Testis (tissue), 3 donors: ENCODE measurements around the gene DBN1. TPM values are rescaled to one million over a fixed set of nuclear protein-coding genes. Genes with fewer than 3 reads are reported as not detected.

Source experiments
- DNase-seq: peaks from one replicate; pipeline ENCODE4 v3.0.0-alpha.2; 2019
- H3K27ac ChIP-seq, 2 donors: fragments of 200-600 bp; sonication (generic); one replicate each; pipeline ENCODE4 v1.5.1; 2019
- H3K27me3 ChIP-seq: fragments of 200-600 bp; sonication (generic); one replicate; pipeline ENCODE4 v1.5.1; 2019
- H3K36me3 ChIP-seq: fragments of 200-600 bp; sonication (generic); one replicate; pipeline ENCODE4 v1.5.1; 2017; ENCODE audit warnings: low read depth; ENCODE audit errors: missing control alignments
- H3K4me1 ChIP-seq: fragments of 200-600 bp; sonication (generic); one replicate; pipeline ENCODE4 v1.5.1; 2019
- H3K4me3 ChIP-seq, 2 donors: fragments of 200-600 bp; sonication (generic); one replicate each; pipeline ENCODE4 v1.5.1; 2017 to 2019
- H3K9me3 ChIP-seq: fragments of 200-600 bp; sonication (generic); one replicate; pipeline ENCODE4 v1.5.1; 2017
- POLR2A ChIP-seq: fragments of 450-650 bp; IDR thresholded peaks from one replicate; pipeline ENCODE4 v1.6.1; 2017; ENCODE audit warnings: antibody characterized with exemption, mild to moderate bottlenecking, moderate library complexity
- WGBS, 2 donors: methylation state at CpG; one replicate each; pipeline ENCODE4 v1.1.5; 2018; 5-methylcytosine and 5-hydroxymethylcytosine counted together
- intact Hi-C: fragments of 100-400 bp; cut with DNase I; formaldehyde crosslinking; loops from one replicate; pipeline ENCODE4 v1.15.1; 2023; ENCODE audit warnings: low total_unique reads
- polyA plus RNA-seq: library from polyadenylated mRNA; stranded (reverse); fragments of 350-450 nt; fragmentation: Illumina TruSeq; extraction: RNeasy Lipid Tissue Mini Kit (QIAGEN cat#74804); gene quantifications from one replicate; pipeline ENCODE4 v1.2.3, GENCODE V29; 2014; ENCODE audit warnings: low read depth, low replicate concordance; ENCODE audit not compliant: insufficient read depth
- total RNA-seq, 2 donors: library from RNA; depleted of rRNA; stranded (reverse); fragments of >200 nt; gene quantifications; one replicate each; pipeline ENCODE4 v1.2.3, GENCODE V29; 2016
- TF ChIP-seq, protein P1 (sequence below), 3 experiments: fragments of 450-650 bp in 2 of 3; fragments of 200-600 bp in 1 of 3; sonication (generic) in 1 of 3; IDR thresholded peaks; one replicate each; pipeline ENCODE4 v1.5.1; 2016 to 2019; ENCODE audit warnings: antibody characterized with exemption in 3 of 3, mild to moderate bottlenecking in 2 of 3, moderate library complexity in 1 of 3

DBN1 gene
- total and polyA plus RNA-seq, 3 donors from 2014 or later: 50.5 to 83.1 (median 69.6) TPM

GRCh38 chr5:177459819-177460628 lies 13.4 kb downstream of the DBN1 start:
- Histone ChIP-seq H3K27ac (no peak overlapping the region), H3K4me3 (no peak overlapping the region), H3K27me3 (no peaks in the 10 kb centered on the region), H3K9me3 (no peaks in the 10 kb centered on the region), H3K4me1 (peaks cover 4% of the 10 kb centered on the region), H3K36me3 (no peaks in the 10 kb centered on the region)
- DNase-seq: no peak
- TF ChIP-seq, protein P1, sequence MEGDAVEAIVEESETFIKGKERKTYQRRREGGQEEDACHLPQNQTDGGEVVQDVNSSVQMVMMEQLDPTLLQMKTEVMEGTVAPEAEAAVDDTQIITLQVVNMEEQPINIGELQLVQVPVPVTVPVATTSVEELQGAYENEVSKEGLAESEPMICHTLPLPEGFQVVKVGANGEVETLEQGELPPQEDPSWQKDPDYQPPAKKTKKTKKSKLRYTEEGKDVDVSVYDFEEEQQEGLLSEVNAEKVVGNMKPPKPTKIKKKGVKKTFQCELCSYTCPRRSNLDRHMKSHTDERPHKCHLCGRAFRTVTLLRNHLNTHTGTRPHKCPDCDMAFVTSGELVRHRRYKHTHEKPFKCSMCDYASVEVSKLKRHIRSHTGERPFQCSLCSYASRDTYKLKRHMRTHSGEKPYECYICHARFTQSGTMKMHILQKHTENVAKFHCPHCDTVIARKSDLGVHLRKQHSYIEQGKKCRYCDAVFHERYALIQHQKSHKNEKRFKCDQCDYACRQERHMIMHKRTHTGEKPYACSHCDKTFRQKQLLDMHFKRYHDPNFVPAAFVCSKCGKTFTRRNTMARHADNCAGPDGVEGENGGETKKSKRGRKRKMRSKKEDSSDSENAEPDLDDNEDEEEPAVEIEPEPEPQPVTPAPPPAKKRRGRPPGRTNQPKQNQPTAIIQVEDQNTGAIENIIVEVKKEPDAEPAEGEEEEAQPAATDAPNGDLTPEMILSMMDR (IDR thresholded peaks at IDR 0.05): no peak
- TF ChIP-seq POLR2A: no peak
- intact Hi-C loops: loop anchor here (5.0 kb wide), 1 partner anchor 58 kb away; the partner anchor contains the start of gene PFN3
- 91 to 93% methylated on average over 18 to 26 of the region's 28 CpGs for WGBS, 2 donors

- no peaks in the 10 kb centered on the region for H3K9me3 ChIP-seq
- intact Hi-C loops: loop anchor here (5.0 kb wide), 1 partner anchor 57 kb away; the partner anchor contains the start of gene PFN3
- TF ChIP-seq, protein P1 (IDR thresholded peaks at IDR 0.05): no peak
- no peak for TF ChIP-seq POLR2A
- WGBS, 2 donors: 71 to 85% methylated on average over 10 to 11 of the region's 11 CpGs
- H3K36me3 ChIP-seq: no peaks in the 10 kb centered on the region
- H3K4me3 ChIP-seq: no peak overlapping the region
- H3K27me3 ChIP-seq: no peaks in the 10 kb centered on the region
- H3K27ac ChIP-seq: no peak overlapping the region
- no peak for DNase-seq
- peaks cover 4% of the 10 kb centered on the region for H3K4me1 ChIP-seq
Observed at GRCh38 chr5:177459357-177459756, 14.1 kb downstream of the DBN1 start.

DNA sequence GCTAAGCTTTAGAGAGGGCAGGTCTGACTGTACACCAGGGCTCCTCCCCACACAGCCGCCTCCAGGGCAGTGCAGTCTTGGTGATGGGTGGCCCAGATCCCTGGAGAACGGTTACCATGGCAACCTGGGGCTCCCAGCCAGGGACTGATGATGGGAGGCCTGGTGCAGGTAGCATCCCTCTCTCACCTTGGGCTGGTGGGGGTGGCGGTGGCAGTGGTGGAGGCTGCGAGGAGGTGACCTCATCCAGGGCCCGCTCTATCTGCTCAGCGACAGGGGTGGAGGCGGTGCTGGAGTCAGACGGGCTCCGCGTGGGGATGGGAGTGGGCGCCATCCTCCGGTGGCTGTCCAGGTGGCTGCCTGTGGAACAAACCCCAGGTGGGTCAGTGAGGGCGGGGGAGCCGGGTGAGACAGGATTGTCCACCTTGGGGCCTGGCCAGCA lies 14.5 kb downstream of the DBN1 start:
- no peak for DNase-seq
- WGBS, 2 donors: 79 to 90% methylated on average over 4 to 14 of the region's 14 CpGs
- Histone ChIP-seq H3K27me3 (no peaks in the 10 kb centered on the region), H3K27ac (no peak overlapping the region), H3K4me1 (peaks cover 8% of the 10 kb centered on the region), H3K9me3 (no peaks in the 10 kb centered on the region), H3K36me3 (no peaks in the 10 kb centered on the region), H3K4me3 (no peak overlapping the region)
- TF ChIP-seq, protein P1 (IDR thresholded peaks at IDR 0.05): no peak
- no peak for TF ChIP-seq POLR2A
- intact Hi-C loops: loop anchor here (5.0 kb wide), 1 partner anchor 57 kb away; the partner anchor contains the start of gene PFN3

- Histone ChIP-seq H3K9me3 (no peaks in the 10 kb centered on the region), H3K36me3 (no peaks in the 10 kb centered on the region), H3K27ac (no peak overlapping the region), H3K27me3 (no peaks in the 10 kb centered on the region), H3K4me3 (no peak overlapping the region), H3K4me1 (peaks cover 14% of the 10 kb centered on the region)
- 81 to 89% methylated on average over 7 to 20 of the region's 20 CpGs for WGBS, 2 donors
- TF ChIP-seq POLR2A: no peak
- TF ChIP-seq, protein P1 (IDR thresholded peaks at IDR 0.05): no peak
- DNase-seq: no peak
- intact Hi-C loops: loop anchor here (5.0 kb wide), 1 partner anchor 56 kb away; the partner anchor contains the start of gene PFN3
Observed at GRCh38 chr5:177457852-177458681, 15.4 kb downstream of the DBN1 start.
